ENCODE data around the gene MUC4.
A peak's percentile ranks its signal among the peaks of the same experiment; 100 is the strongest.
"Not testable (repeated sequence)": the region's sequence is repeated elsewhere in the genome, so short reads cannot be mapped to it uniquely, and the experiment has no call there.

The MUC4 gene

GRCh38 chr3:195784031-195784430 lies 27.7 kb downstream of the MUC4 start:
- Mint-ChIP-seq H3K36me3 (peaks cover 18% of the 10 kb centered on the region), H3K4me1 (peaks cover 71% of the 10 kb centered on the region), H3K27ac (peak overlapping the region; percentile 56), H3K4me3 (peak overlapping the region; percentile 19)
- not testable (repeated sequence) for H3K27me3 Mint-ChIP-seq, H3K9me3 Mint-ChIP-seq

DNA sequence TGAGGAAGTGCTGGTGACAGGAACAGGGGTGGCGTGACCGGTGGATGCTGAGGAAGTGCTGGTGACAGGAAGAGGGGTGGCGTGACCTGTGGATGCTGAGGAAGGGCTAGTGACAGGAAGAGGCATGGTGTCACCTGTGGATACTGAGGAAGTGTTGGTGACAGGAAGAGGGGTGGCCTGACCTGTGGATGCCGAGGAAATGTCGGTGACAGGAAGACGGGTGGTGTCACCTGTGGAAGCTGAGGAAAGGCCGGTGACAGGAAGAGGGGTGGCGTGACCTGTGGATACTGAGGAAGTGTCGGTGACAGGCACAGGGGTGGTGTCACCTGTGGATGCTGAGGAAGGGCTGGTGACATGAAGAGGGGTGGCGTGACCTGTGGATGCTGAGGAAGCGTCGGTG lies 30.5 kb downstream of the MUC4 start:
- Mint-ChIP-seq H3K4me3 (peak overlapping the region; percentile 24), H3K4me1 (peaks cover 59% of the 10 kb centered on the region), H3K36me3 (peaks cover 18% of the 10 kb centered on the region), H3K27ac (peak overlapping the region; percentile 82)
- not testable (repeated sequence) for H3K27me3 Mint-ChIP-seq, H3K9me3 Mint-ChIP-seq

DNA sequence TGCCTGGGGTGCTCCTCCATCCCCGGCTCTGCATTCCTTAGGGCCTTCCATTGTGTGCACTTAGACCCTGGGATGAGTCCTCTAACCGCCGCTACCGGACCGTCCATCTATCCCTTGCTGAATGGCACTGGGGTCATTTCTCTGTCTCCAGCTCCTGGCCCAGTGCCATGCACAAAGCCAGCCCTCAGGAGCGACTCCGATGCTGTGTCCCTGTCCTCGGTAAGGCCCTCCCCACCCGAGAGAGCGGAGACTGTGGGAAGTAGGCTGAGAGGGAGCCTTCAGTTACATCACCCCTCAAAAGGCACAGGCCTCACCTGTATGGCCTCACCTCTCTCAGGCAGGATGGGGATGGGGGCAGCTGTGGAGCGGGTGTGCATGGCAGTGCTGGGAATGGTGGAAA lies 33.8 kb downstream of the MUC4 start:
- peaks cover 30% of the 10 kb centered on the region for H3K4me1 Mint-ChIP-seq
- H3K9me3 Mint-ChIP-seq: no peaks in the 10 kb centered on the region
- no peak overlapping the region for H3K4me3 Mint-ChIP-seq
- H3K27ac Mint-ChIP-seq: peak overlapping the region; percentile 30
- peaks cover 11% of the 10 kb centered on the region for H3K36me3 Mint-ChIP-seq
- no peaks in the 10 kb centered on the region for H3K27me3 Mint-ChIP-seq

DNA sequence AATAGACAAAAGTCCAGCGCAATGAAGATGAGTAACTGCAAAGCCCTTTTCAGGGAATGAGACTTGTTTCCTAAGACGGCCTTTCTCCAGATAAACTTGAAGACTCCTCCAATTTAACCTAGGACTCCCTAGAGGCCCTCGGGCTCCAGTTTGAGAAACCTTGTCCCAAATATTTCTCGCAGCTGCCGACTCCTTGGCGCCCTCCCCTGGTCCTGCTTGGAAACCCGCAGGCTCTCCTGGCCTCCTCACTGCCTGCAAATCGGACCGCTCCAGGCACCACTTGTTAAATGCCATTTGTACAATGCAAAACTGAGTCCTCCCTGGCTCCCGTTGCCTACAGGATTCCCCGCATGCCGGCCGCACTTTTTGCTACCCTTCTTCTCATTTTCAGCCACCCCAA lies 36.8 kb downstream of the MUC4 start:
- Mint-ChIP-seq H3K4me1 (peaks cover 6% of the 10 kb centered on the region), H3K36me3 (no peaks in the 10 kb centered on the region), H3K4me3 (no peak overlapping the region), H3K27me3 (no peaks in the 10 kb centered on the region), H3K9me3 (no peaks in the 10 kb centered on the region), H3K27ac (no peak overlapping the region)

GRCh38 chr3:195773956-195774537 lies 37.7 kb downstream of the MUC4 start:
- no peaks in the 10 kb centered on the region for H3K36me3 Mint-ChIP-seq
- H3K4me3 Mint-ChIP-seq: no peak overlapping the region
- no peaks in the 10 kb centered on the region for H3K9me3 Mint-ChIP-seq

GRCh38 chr3:195771646-195772300 lies 40.0 kb downstream of the MUC4 start:
- Mint-ChIP-seq H3K9me3 (no peaks in the 10 kb centered on the region), H3K4me1 (no peaks in the 10 kb centered on the region), H3K4me3 (no peak overlapping the region), H3K36me3 (no peaks in the 10 kb centered on the region), H3K27me3 (no peaks in the 10 kb centered on the region), H3K27ac (no peak overlapping the region)

More at GRCh38 chr3:195773956-195774537, 37.7 kb downstream of the MUC4 start:
- Mint-ChIP-seq H3K27me3 (no peaks in the 10 kb centered on the region), H3K4me1 (peaks cover 6% of the 10 kb centered on the region), H3K27ac (no peak overlapping the region)

GRCh38 chr3:195770841-195771645 lies 40.7 kb downstream of the MUC4 start:
- not testable (repeated sequence) for H3K27me3 Mint-ChIP-seq, H3K27ac Mint-ChIP-seq, H3K4me3 Mint-ChIP-seq, H3K36me3 Mint-ChIP-seq, H3K9me3 Mint-ChIP-seq, H3K4me1 Mint-ChIP-seq

GRCh38 chr3:195770081-195770840 lies 41.5 kb downstream of the MUC4 start:
- H3K4me1 Mint-ChIP-seq: no peaks in the 10 kb centered on the region
- H3K9me3 Mint-ChIP-seq: no peaks in the 10 kb centered on the region
- no peaks in the 10 kb centered on the region for H3K27me3 Mint-ChIP-seq
- no peak overlapping the region for H3K27ac Mint-ChIP-seq
- H3K36me3 Mint-ChIP-seq: no peaks in the 10 kb centered on the region
- no peak overlapping the region for H3K4me3 Mint-ChIP-seq

DNA sequence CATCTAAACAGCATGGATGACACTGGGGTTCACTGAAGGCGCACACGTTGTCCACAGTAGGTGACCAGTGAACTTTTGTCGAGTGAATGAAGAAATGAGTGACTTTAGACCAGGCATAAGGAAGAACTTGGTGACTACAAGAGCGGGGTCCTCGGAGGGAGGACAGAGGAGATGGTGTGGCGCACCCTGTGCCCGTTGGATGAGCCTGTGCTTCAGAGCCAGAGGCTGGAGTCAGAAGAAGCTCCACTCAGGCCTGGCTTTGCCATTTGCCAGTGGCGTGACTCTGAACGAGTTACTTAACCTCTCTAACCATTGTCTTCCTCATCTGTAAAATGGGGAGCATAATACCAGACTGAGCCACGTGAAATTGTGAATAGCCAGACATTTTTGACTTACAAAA lies 42.2 kb downstream of the MUC4 start:
- Mint-ChIP-seq H3K4me1 (no peaks in the 10 kb centered on the region), H3K9me3 (no peaks in the 10 kb centered on the region), H3K4me3 (no peak overlapping the region), H3K27me3 (no peaks in the 10 kb centered on the region), H3K27ac (no peak overlapping the region), H3K36me3 (no peaks in the 10 kb centered on the region)

- no peaks in the 10 kb centered on the region for H3K4me1 Mint-ChIP-seq
- no peak overlapping the region for H3K27ac Mint-ChIP-seq
- no peaks in the 10 kb centered on the region for H3K9me3 Mint-ChIP-seq
- no peak overlapping the region for H3K4me3 Mint-ChIP-seq
- H3K27me3 Mint-ChIP-seq: no peaks in the 10 kb centered on the region
- no peaks in the 10 kb centered on the region for H3K36me3 Mint-ChIP-seq
These were observed 42.9 kb downstream of the MUC4 start for GRCh38 chr3:195768831-195769303.

DNA sequence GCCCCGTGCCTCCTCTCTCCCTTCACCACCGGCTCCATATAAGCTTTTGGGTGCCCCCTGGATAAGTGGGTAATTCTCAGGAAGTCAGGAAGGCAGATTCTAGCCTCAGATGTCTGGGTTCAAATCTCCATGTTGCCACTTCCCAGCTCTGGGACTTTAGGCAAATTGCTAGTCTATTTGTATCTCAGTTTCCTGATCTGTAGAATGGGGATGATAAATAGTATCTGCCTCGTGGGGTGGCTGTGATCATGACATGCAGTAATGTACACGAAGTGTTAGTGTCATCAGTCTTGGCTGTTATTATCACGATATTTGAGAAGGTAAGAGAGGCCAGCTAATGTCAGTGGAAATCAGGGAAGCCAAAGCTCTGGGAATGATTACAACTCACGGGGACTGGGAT lies 43.3 kb downstream of the MUC4 start:
- no peaks in the 10 kb centered on the region for H3K27me3 Mint-ChIP-seq
- H3K36me3 Mint-ChIP-seq: no peaks in the 10 kb centered on the region
- H3K4me3 Mint-ChIP-seq: no peak overlapping the region
- H3K4me1 Mint-ChIP-seq: no peaks in the 10 kb centered on the region
- no peak overlapping the region for H3K27ac Mint-ChIP-seq
- H3K9me3 Mint-ChIP-seq: no peaks in the 10 kb centered on the region

DNA sequence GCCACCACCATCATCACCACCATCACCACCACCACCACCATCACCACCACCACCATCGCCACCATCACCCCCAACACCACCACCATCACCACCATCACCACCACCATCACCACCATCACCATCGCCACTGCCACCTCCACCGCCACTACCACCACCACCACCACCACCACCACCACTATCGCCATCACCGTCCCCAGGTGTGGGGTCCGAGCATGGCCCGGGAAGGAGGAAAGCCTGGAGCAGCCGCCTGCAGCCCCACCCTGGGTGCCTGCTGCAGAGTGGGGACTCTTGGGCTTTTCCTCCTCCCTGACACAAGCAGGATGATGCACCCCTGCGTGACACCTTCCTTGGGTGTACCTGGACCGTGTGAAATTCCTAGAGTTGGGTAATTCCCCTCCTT lies 43.9 kb downstream of the MUC4 start:
- peak overlapping the region; percentile 65 for H3K27ac Mint-ChIP-seq
- no peaks in the 10 kb centered on the region for H3K36me3 Mint-ChIP-seq
- no peaks in the 10 kb centered on the region for H3K27me3 Mint-ChIP-seq

DNA sequence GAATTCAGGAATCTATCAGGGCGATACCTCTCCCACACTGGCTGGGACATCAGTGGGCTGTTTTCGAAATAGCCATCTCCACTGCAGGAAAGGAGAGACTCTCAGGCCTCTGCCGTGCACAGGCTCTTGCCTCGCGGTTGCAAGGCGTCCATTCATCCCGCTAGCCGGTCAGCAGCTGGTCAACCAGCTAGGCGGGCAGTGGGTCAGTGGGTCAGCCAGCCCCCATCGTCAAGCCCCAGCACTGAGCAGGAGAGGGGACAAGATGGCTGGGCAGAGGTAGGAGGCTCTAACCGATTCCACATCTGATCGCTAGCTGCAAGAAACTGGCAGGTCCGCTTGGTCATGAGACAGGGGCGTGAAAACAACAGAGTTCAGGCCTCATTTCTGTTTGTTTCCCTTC lies 45.1 kb downstream of the MUC4 start:
- Mint-ChIP-seq H3K4me1 (no peaks in the 10 kb centered on the region), H3K9me3 (no peaks in the 10 kb centered on the region), H3K27ac (no peak overlapping the region), H3K4me3 (no peak overlapping the region), H3K27me3 (no peaks in the 10 kb centered on the region), H3K36me3 (no peaks in the 10 kb centered on the region)

More for the DNA sequence above, 43.9 kb downstream of the MUC4 start:
- Mint-ChIP-seq H3K4me3 (no peak overlapping the region), H3K4me1 (no peaks in the 10 kb centered on the region), H3K9me3 (no peaks in the 10 kb centered on the region)

DNA sequence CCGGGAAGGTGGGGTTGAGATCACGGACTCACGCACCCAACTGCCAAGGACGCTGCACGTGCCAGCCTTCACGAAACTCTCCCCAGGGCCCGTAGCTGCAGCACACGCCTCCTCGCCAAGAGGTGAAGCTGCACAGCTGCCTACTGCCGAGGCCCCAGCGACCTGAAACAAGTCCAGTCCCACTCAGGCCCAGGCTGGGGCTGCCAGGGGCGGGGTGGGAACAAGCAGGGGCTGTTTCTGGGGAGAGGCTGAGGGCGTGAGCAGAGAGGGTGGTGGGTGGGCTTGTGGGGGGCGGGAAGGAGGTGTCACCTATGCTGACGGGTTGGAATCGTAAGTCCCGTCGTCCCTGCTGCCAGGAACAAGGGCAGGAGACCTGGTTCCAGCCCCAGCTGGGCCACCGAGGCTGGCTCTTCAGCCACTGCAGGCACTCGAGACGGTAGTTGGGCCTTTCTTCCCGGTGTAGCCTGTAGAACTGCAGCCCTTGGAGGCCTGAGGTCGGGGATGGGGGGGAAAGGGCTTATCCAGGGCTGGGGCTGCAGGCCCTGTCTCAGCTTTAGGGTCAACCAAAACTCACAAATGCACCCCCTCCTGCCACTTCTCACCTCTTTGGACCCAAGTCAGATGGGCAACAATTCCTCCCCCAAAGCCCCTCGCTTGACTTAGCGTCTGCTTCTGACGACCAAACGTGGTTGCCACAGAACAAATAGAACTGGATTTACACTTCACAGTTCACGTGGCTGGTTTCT lies 46.6 kb downstream of the MUC4 start:
- H3K4me1 Mint-ChIP-seq: no peaks in the 10 kb centered on the region
- H3K27ac Mint-ChIP-seq: no peak overlapping the region
- no peak overlapping the region for H3K4me3 Mint-ChIP-seq
- no peaks in the 10 kb centered on the region for H3K9me3 Mint-ChIP-seq
- peaks cover 5% of the 10 kb centered on the region for H3K27me3 Mint-ChIP-seq
- no peaks in the 10 kb centered on the region for H3K36me3 Mint-ChIP-seq

Measured in activated naive CD4-positive, alpha-beta T cell treated with anti-CD3 and anti-CD28 coated beads, Interleukin-2, amount 50 U/mL, for 24 hours (primary cell).